Neutrophil (primary cell): ENCODE results near the gene EXOC2.

Experiments used
- H3K27ac ChIP-seq: fragments of 200-600 bp; sonication (generic); 2 replicates; pipeline ENCODE4 v1.5.1; 2016; ENCODE audit warnings: mild to moderate bottlenecking, moderate library complexity
- H3K27me3 ChIP-seq: fragments of 200-600 bp; sonication (generic); 2 replicates; pipeline ENCODE4 v1.6.0; 2016; ENCODE audit warnings: mild to moderate bottlenecking
- H3K36me3 ChIP-seq: fragments of 200-600 bp; sonication (generic); 2 replicates; pipeline ENCODE4 v1.5.1; 2017
- H3K4me1 ChIP-seq, 2 experiments: fragments of 200-600 bp in 1 of 2; sonication (generic) in 1 of 2; 1 replicate in 1 of 2; 2 replicates in 1 of 2; pipeline versions ENCODE4 v1.5.1 to v1.6.1; 2013 to 2016; ENCODE audit warnings: low read depth in 1 of 2, low read length in 1 of 2, mild to moderate bottlenecking in 1 of 2, moderate library complexity in 1 of 2; ENCODE audit not compliant: control insufficient read depth in 1 of 2, insufficient read depth in 1 of 2
- H3K4me3 ChIP-seq, 2 experiments: fragments of 200-600 bp in 1 of 2; sonication (generic) in 1 of 2; 1 replicate in 1 of 2; 2 replicates in 1 of 2; pipeline ENCODE4 v1.5.1; 2013 to 2016; ENCODE audit warnings: low read depth in 1 of 2, low read length in 1 of 2, mild to moderate bottlenecking in 1 of 2, moderate library complexity in 1 of 2
- H3K9me3 ChIP-seq: fragments of 200-600 bp; sonication (generic); 2 replicates; pipeline ENCODE4 v1.5.1; 2016
- TF ChIP-seq, protein P1 (sequence below): fragments of 200-600 bp; sonication (generic); IDR thresholded peaks from 2 replicates; pipeline ENCODE4 v1.5.1; 2016; ENCODE audit warnings: antibody characterized with exemption

Gene EXOC2

DNA sequence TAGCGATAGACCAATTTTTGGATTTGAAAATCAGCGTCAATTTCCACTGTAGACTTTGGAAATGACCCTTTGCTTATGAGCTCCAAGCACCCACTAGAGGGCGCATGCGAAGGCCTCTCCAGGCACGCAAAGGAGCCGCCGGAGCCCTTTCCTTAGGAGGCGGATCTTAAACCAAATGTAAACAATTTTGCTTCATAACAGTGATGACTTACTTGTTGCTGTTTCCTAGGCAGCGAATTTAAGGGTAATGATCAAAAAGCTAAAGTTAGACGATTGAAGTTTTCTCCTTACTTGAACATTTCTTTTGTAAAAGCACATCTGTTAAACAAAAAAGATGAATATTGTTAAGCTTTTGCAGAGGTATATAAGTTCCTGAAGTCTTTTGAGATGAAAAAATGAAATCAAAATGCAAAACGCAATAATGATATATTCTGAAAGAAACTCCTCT, 29.2 kb upstream of the EXOC2 start:
- Histone ChIP-seq H3K4me3 (no peak overlapping the region), H3K27me3 (peaks cover 57% of the 10 kb centered on the region), H3K9me3 (no peaks in the 10 kb centered on the region), H3K27ac (no peak overlapping the region), H3K36me3 (no peaks in the 10 kb centered on the region), H3K4me1 (no peaks in the 10 kb centered on the region)
- TF ChIP-seq, protein P1, sequence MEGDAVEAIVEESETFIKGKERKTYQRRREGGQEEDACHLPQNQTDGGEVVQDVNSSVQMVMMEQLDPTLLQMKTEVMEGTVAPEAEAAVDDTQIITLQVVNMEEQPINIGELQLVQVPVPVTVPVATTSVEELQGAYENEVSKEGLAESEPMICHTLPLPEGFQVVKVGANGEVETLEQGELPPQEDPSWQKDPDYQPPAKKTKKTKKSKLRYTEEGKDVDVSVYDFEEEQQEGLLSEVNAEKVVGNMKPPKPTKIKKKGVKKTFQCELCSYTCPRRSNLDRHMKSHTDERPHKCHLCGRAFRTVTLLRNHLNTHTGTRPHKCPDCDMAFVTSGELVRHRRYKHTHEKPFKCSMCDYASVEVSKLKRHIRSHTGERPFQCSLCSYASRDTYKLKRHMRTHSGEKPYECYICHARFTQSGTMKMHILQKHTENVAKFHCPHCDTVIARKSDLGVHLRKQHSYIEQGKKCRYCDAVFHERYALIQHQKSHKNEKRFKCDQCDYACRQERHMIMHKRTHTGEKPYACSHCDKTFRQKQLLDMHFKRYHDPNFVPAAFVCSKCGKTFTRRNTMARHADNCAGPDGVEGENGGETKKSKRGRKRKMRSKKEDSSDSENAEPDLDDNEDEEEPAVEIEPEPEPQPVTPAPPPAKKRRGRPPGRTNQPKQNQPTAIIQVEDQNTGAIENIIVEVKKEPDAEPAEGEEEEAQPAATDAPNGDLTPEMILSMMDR = peak; percentile 41

DNA sequence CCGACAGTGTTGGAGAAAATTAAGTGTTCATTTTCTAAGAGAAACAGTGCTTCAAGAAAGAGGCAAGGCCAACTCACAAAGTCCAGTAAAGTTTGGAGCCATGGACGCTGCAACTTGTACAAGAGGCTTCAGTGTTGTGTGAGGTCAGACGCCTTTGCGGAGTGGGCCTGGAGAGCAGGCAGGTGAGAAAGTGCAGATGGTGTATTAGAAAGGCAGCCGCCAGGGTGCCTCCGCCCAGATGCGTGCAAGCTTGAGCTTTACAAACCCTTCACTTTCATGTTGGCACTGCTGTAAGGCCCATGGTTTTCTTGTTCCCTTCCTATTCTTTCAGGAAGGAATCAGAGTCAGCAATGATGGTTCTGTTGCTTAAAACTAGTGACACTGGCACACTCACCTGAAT, 25.4 kb upstream of the EXOC2 start:
- no peaks in the 10 kb centered on the region for H3K36me3 ChIP-seq
- H3K4me1 ChIP-seq = no peaks in the 10 kb centered on the region
- H3K27me3 ChIP-seq = peaks cover 43% of the 10 kb centered on the region
- no peak overlapping the region for H3K27ac ChIP-seq
- no peak overlapping the region for H3K4me3 ChIP-seq
- TF ChIP-seq, protein P1 = no peak
- no peaks in the 10 kb centered on the region for H3K9me3 ChIP-seq

DNA sequence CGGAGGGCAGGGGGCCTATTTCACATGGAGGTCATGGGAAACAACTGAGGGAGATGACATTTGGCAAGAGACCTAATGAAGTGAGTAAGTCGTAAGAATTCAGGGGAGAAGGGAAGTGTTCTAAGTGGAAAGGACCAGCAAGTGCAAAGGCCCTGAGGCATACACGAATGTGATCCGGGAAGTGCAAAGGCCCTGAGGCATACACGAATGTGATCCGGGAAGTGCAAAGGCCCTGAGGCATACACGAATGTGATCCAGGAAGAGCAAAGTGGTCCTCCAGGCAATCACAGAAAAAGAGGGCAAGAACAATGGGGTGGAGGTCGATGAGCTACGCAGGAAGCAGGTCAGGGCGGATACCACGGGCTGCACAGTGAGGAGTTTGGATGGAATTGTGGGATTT, 24.2 kb upstream of the EXOC2 start:
- TF ChIP-seq, protein P1 = no peak
- Histone ChIP-seq H3K9me3 (no peaks in the 10 kb centered on the region), H3K36me3 (no peaks in the 10 kb centered on the region), H3K27ac (no peak overlapping the region), H3K4me3 (no peak overlapping the region), H3K27me3 (peaks cover 37% of the 10 kb centered on the region), H3K4me1 (no peaks in the 10 kb centered on the region)

DNA sequence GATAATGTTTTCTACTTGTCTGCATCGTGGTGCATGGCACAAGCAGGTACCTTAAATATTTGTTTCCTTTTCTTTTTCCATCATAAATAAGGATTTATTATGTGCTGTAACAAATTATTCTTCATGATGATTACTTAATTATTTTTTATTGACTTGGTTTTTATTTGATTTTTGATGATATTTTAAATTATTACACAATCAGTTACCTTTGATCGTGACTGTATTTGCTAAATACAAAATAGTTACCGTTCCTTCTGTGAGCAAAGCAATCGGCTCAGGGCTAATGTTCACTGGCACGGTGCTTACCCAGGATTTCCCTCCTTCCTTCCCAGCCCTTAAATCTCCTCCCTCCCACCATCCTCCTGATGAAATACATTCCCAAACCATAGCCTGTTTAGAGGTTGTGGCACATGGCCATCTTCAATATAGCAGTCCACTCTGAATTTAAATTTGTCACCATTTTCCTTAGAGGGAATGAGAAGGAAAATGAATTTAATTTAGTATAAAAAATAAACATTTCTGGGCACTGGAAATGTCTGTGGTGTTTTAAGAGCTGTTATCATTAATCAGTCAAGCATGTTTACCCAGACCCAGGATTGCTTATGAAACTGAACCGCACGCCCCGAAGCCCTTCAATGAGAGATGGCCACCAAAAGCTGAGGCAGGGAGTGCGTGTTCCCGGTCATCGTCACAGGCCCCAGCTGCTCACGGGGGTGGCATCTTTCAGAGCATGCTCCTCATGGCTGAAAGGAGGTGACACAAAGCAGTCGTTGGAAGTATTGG, 23.0 kb upstream of the EXOC2 start:
- Histone ChIP-seq H3K4me3 (no peak overlapping the region), H3K9me3 (no peaks in the 10 kb centered on the region), H3K27ac (no peak overlapping the region), H3K36me3 (no peaks in the 10 kb centered on the region), H3K4me1 (peaks cover 4 to 9% of the 10 kb centered on the region in 2 experiments), H3K27me3 (peaks cover 41% of the 10 kb centered on the region)
- TF ChIP-seq, protein P1 = no peak

DNA sequence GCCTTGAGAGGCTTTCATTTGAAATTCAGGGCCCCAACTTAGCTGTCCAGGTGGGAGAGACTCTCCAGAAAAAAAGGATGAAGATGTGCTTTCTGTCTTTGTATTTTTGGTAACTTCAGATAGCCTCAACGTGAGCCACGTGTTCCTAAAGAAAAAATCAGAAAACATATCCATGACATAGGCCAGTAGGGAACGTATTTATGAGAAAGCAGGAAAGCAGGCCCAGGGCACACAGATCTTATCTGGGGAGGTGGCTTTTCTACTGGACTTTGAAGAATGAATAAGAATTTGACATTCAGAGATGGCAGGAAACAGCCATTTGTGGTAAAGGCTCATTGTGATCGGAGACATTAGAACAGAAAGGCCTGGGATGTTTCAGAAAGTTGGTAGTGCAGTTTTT, 21.2 kb upstream of the EXOC2 start:
- no peaks in the 10 kb centered on the region for H3K36me3 ChIP-seq
- H3K27ac ChIP-seq = no peak overlapping the region
- H3K9me3 ChIP-seq = no peaks in the 10 kb centered on the region
- H3K27me3 ChIP-seq = peaks cover 48% of the 10 kb centered on the region
- H3K4me3 ChIP-seq = no peak overlapping the region
- H3K4me1 ChIP-seq = peaks cover 10 to 14% of the 10 kb centered on the region in 2 experiments
- TF ChIP-seq, protein P1 = no peak
